HG02798 (cell line): ENCODE data around the gene GRID1.

Source experiments
- ATAC-seq: cut with Tn5 transposase; IDR thresholded peaks from one replicate; pipeline ENCODE4 v1.9.1; 2021; ENCODE audit warnings: mild to moderate bottlenecking; ENCODE audit not compliant: unreplicated experiment, poor library complexity

GRID1 gene

GRCh38 chr10:86340176-86340990 is 26.2 kb downstream of the GRID1 start:
- ATAC-seq, result no peak

DNA sequence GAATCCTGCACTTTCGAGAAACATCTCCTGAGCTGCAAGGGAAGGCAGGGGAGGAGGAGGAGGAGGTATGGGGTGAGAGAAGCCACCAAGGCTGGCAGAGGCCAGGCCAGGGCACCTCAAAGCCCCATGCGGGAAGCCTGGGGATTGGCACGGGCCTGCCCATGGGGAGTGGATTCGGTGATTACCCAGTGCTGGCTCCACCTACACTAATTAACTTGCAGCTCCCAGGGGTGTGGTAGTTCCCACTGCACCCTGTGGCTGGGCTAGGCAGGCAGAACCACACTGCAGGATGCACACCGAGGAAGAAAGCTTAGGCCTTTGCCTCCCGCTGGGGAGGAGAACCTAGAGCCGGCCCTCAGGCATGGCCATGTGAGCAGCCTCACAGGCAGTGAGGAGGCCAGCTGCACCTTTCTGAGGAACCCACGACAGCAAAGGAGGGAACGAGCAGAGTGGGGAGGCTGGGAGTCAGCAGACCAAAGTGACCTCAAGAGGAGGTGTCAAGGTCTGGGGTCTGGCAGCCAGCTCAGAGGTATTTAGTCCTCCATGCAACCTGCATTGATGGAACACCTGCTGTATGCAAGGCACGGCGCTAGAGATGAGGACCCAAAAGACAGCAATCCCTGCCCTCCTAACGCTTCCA is 27.2 kb downstream of the GRID1 start:
- ATAC-seq, result no peak

DNA sequence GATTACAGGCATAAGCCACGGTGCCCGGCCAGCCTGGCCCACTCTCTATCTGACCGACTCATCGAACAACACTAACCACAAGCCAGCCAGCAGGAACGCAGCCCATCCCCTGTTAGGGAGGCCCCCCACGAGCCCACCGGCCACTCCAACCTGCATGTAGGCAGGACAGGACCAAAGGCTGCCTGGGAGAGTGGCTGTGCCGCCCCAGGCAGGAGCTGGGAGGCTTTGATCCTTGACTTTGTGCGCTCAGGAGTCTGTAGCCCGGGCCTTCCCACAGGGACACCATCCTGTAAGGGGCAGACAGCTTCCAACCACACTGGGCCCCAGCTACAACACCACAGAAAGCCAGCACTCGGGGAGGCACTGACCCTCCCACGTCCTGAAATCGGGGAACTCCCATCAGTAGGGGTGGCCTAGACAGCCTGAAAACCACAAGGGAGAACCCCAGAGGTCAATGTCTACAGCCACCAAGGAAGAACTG is 29.4 kb downstream of the GRID1 start:
- peak; percentile 82 for ATAC-seq

- ATAC-seq, result no peak
Measured at GRCh38 chr10:86336341-86336740, 30.3 kb downstream of the GRID1 start.

- no peak for ATAC-seq
Measured at GRCh38 chr10:86335831-86336230, 30.8 kb downstream of the GRID1 start.

- no peak for ATAC-seq
Measured at GRCh38 chr10:86335257-86335656, 31.3 kb downstream of the GRID1 start.

DNA sequence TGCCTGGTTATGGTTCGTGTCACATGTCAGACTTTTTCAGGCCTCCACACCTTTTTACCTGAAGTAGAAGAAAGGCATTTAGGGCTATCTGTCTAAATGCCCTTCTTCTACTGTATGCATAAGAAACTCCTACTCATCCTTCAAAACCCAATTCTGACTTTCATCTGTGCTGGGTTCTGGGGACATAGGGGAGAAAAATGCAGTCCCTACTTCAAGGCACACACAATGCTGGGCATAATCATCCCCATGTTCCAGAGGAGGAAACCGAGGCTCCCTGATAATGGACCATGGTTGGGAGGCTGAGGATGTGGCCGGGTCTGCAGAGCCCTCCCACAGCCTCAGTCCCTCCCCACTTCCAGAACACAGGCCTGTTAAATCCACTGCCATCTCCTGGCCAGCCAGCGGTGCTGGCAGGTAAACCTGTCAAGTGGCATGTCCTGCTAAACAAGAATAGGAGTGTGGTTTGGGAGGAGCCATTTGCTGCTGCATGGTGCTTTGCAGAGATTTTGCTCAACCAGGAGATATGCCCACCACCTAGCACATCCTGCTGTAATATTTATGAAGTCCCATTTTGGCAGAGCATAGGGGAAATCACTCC is 32.0 kb downstream of the GRID1 start:
- ATAC-seq, result no peak

- no peak for ATAC-seq
Measured at GRCh38 chr10:86333826-86334487, 32.6 kb downstream of the GRID1 start.

DNA sequence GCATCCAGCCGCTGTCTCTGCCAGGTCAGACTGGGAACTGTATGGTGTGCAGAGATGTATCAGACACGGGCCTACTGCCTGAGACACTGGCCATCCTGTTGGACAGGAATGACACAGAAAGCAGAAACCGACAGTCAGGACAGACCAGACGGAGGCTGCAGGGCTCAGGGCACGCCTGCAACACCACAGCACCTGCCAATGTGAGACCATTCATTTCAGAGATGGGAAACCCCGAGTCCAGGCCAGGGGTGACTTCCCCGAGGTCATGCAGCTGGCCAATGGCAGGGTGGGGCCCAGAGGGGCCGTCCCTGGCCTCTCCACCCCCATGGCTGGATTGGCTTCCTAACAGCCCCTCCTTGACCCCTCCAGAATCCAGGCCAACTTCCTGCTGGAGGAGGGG is 34.7 kb downstream of the GRID1 start:
- peak; percentile 56 for ATAC-seq

DNA sequence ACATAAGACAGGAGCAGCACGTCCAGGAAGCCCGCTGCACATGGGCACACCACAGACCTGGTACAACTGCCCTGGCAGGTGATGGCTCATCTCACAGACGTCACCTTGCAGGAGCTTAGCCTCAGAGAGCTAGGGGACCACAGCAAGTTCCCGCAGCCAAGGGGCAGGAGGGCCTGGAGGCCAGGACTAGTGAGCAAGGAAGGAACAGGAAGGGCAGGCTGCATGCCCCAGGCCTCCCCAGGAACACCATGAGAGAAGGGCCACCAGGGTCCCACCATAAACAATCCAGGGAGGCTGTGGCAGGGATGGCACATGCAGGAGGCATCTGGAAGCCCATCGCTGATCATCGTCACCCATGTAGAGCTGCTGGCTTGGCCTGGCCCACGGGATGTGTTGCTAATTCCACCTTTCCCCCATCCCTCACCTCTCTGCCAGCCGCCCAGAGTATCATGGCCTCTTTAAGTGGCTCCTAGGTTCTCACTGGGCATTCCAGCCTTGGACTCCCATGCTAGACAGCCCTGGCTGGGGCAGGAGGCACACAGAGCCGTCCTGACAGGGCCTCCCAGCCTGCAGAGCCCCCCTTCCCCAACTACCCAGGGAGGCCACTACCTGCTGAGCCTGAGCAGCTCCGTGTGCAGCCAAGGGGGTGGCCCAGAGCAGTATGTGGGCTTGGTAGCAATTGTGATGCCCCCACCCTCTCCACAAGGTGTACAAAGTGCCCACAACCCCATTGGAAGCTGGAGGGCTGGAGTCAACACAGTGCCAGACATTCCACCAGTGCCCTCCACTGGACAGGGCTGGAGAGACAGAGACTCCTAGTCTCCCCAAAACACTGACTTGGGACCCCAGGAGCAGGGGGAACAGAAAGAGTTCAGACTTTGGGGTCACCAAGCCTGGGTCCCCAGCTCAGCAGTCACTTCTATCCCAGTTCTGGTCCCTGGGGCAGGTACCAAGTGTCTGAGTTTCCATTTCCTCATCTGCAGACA is 35.5 kb downstream of the GRID1 start:
- ATAC-seq, result peak; percentile 3

- ATAC-seq, result no peak
Measured at GRCh38 chr10:86329896-86330680, 36.5 kb downstream of the GRID1 start.

- no peak for ATAC-seq
Measured at GRCh38 chr10:86329093-86329710, 37.4 kb downstream of the GRID1 start.

- no peak for ATAC-seq
Measured at GRCh38 chr10:86327954-86328725, 38.5 kb downstream of the GRID1 start.

DNA sequence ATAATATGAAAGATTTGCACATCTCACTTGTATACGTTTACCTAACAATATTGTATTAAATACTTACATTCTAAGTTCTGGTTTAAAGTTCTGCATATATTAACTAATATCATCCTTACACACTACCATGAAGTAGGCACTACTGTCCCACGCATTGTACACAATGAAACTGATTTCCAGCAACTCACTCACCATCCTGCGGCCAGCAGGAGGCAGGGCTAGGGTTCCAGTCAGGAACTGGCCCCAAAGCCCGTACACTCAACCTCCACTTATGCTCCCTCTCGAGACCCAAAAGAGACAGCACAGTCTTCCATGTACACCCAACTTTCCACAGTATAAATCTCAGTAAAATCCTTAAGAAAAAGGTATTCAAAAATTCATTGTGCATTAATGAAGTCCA is 41.4 kb downstream of the GRID1 start:
- no peak for ATAC-seq

- ATAC-seq, result no peak
Measured at GRCh38 chr10:86321568-86321967, 45.0 kb downstream of the GRID1 start.

GRCh38 chr10:86319676-86320075 is 46.9 kb downstream of the GRID1 start:
- ATAC-seq, result no peak

DNA sequence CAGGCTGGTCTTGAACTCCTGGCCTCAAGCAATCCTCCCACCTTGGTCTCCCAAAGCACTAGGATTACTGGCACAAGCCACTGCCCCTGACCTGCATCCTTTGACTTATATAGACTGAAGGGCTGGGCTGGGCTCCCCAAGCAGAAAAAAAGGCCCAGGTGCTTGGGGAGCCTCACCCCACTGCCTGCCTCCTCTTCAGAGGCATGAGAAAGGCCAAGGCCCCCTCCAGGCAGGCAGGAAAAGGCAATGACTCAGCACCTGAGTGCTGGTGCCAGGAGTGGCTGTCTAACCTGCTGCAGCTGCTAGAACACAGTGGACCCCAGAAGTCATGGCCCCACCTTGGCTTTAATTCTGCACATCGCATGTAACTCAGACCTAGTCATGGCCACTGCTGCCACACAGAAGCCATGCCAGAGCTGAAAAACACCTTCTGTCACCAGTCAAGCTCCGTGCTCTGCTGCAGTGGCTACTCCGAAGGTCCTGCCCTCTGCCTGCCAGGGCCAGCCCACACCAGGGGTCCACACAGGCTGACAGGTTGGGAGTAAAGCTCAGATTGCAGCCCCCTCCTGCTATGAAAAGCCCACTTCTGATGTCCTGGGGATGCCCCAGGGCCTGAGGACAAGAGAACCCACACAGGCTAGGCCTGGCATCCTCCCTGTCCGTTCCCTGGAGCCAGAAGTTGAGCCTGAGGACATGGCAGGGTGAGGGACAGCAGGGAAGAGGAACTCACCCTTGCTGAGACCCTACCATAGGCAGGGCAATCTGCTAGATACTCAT is 48.5 kb downstream of the GRID1 start:
- ATAC-seq, result no peak
